ENCODE measurements around the gene SFSWAP. TPM values are rescaled to one million over a fixed set of nuclear protein-coding genes. Genes with fewer than 3 reads are reported as not detected.

SFSWAP gene
- total RNA-seq, 1 experiment from 2014 or later = 48.1 TPM

DNA sequence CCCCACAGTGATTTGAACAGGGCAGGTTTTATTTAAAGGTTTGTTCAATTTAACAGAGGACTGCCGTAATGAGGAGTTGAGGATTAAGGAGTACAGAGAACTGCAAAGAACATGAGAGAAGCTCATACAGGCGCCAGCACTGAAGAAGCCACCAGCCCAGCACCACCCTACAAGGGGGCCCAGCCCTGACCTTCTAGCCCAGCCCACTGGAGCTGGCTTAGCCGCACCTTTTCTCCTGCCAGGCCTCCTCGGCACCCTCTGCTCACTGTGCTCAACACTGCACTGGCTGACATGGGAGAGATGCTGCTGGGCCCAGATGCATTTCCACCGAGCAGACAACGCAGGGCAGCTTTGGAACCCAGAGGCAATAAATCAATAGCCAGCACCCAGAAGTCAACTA is 36.5 kb upstream of the SFSWAP start:
- H2BK120ac ChIP-seq (ENCODE audit: low read depth, low read length, poor library complexity, severe bottlenecking) = no peak overlapping the region
- no peak overlapping the region for H3K9ac ChIP-seq (ENCODE audit: extremely low read depth, insufficient read length, low read length)
- H3K27me3 Mint-ChIP-seq (ENCODE audit: low read depth) = peaks cover 4% of the 10 kb centered on the region
- H4K91ac ChIP-seq (ENCODE audit: insufficient read length, low read depth, low read length) = no peak overlapping the region
- H3K4me2 ChIP-seq (ENCODE audit: insufficient read depth, insufficient read length, low read length) = no peak overlapping the region
- no peak overlapping the region for H3K56ac ChIP-seq (ENCODE audit: insufficient read length, low read depth, low read length)
- H4K20me1 ChIP-seq (ENCODE audit: control insufficient read depth, insufficient read depth, insufficient read length) = no peaks in the 10 kb centered on the region
- H3K36me3 Mint-ChIP-seq (ENCODE audit: insufficient read depth in 1 of 3, low read depth in 3 of 3) = peaks cover 0 to 4% (median 3%) of the 10 kb centered on the region in 3 experiments; a peak in 3 of 7 replicates
- no peak for DNase-seq
- no peak overlapping the region for H3K14ac ChIP-seq (ENCODE audit: insufficient read depth, low read length)
- H3K23me2 ChIP-seq (ENCODE audit: insufficient read length, low read depth, low read length, poor library complexity, severe bottlenecking) = no peaks in the 10 kb centered on the region
- H3K27ac Mint-ChIP-seq = no peak overlapping the region
- H3K27ac ChIP-seq (ENCODE audit: insufficient read length, low read depth, low read length) = no peak overlapping the region
- no peak overlapping the region for H3K23ac ChIP-seq (ENCODE audit: insufficient read length, low read depth, low read length)
- H2AK5ac ChIP-seq (ENCODE audit: insufficient read length, low read length) = no peak overlapping the region
- H3K27me3 ChIP-seq (ENCODE audit: insufficient read depth, low read length) = no peaks in the 10 kb centered on the region; the same call in 1 of the 2 replicates
- no peak overlapping the region for H3T11ph ChIP-seq (ENCODE audit: low read length)
- H4K5ac ChIP-seq (ENCODE audit: insufficient read length, low read depth, low read length) = no peak overlapping the region
- no CpG with 5 or more reads among the region's 6 CpGs for WGBS (ENCODE audit: extremely low coverage, insufficient read length, low lambda C conversion rate)
- no peaks in the 10 kb centered on the region for H3K9me3 ChIP-seq (ENCODE audit: control insufficient read depth, low read depth, low read length)
- H2AFZ ChIP-seq (ENCODE audit: low read length) = no peak overlapping the region
- no peaks in the 10 kb centered on the region for H3K4me1 Mint-ChIP-seq
- no peaks in the 10 kb centered on the region for H3K4me1 ChIP-seq (ENCODE audit: insufficient read depth, low read length)
- peaks cover 11 to 14% of the 10 kb centered on the region in 2 experiments for H3K9me3 Mint-ChIP-seq
- H2BK12ac ChIP-seq (ENCODE audit: insufficient read length, low read depth, low read length) = no peak overlapping the region
- no peak overlapping the region for H3K4me3 Mint-ChIP-seq
- no peak overlapping the region for H3K18ac ChIP-seq (ENCODE audit: insufficient read length, low read depth, low read length)
- no peaks in the 10 kb centered on the region for H3K79me2 ChIP-seq (ENCODE audit: insufficient read depth, low read length)
- H2BK20ac ChIP-seq (ENCODE audit: low read depth, low read length, poor library complexity, severe bottlenecking) = no peak overlapping the region
- H2BK5ac ChIP-seq (ENCODE audit: insufficient read length, low read length) = no peak overlapping the region
- no peak overlapping the region for H4K8ac ChIP-seq (replicated peaks; ENCODE audit: insufficient read length, low read depth, low read length)
- no peak overlapping the region for H2BK15ac ChIP-seq (ENCODE audit: low read depth, low read length)
- H3K79me1 ChIP-seq (ENCODE audit: insufficient read depth, low read depth, low read length, poor library complexity, severe bottlenecking) = no peaks in the 10 kb centered on the region
- no peak overlapping the region for H3K4ac ChIP-seq (ENCODE audit: low read depth, low read length)
- TF ChIP-seq, protein P1, sequence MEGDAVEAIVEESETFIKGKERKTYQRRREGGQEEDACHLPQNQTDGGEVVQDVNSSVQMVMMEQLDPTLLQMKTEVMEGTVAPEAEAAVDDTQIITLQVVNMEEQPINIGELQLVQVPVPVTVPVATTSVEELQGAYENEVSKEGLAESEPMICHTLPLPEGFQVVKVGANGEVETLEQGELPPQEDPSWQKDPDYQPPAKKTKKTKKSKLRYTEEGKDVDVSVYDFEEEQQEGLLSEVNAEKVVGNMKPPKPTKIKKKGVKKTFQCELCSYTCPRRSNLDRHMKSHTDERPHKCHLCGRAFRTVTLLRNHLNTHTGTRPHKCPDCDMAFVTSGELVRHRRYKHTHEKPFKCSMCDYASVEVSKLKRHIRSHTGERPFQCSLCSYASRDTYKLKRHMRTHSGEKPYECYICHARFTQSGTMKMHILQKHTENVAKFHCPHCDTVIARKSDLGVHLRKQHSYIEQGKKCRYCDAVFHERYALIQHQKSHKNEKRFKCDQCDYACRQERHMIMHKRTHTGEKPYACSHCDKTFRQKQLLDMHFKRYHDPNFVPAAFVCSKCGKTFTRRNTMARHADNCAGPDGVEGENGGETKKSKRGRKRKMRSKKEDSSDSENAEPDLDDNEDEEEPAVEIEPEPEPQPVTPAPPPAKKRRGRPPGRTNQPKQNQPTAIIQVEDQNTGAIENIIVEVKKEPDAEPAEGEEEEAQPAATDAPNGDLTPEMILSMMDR (conservative IDR thresholded peaks at IDR 0.05) = no peak

Measured in H9 (cell line).